ENCODE results near the gene GPRIN2.

GRCh38 chr10:46538155-46538554 lies 18.3 kb downstream of the GPRIN2 start:
- TF ChIP-seq POLR2AphosphoS5 (IDR thresholded peaks at IDR 0.05; ENCODE audit: low read depth, low read length): no peak
- TF ChIP-seq POLR2A (IDR thresholded peaks at IDR 0.05; ENCODE audit: low read depth, low read length): no peak
